IMR-90 (cell line): ENCODE results near the gene JPH4. TPM values are rescaled to one million over a fixed set of nuclear protein-coding genes. Genes with fewer than 3 reads are reported as not detected.

Source experiments
- ATAC-seq: fragments of 200-7000 bp; cut with Tn5 transposase; 2 replicates; pipeline ENCODE4 v1.9.1; 2020; ENCODE audit warnings: low read depth, mild to moderate bottlenecking, moderate library complexity
- BruUV-seq: library from RNA; stranded (reverse); fragments of 400-500 nt; replicated peaks from 2 replicates; lab custom pipeline; 2021; lab: Mats Ljungman, UMichigan
- CTCF ChIA-PET: fragments of 300-600 bp; formaldehyde crosslinking; extraction: SDS; loops from one replicate; lab custom pipeline; 2021; ENCODE audit warnings: antibody characterized with exemption; lab: Yijun Ruan, JAX
- POLR2A ChIA-PET: fragments of 300-600 bp; sonication (Branson Sonifier 250); formaldehyde crosslinking; loops from one replicate; lab custom pipeline; 2022; ENCODE audit warnings: antibody characterized with exemption; ENCODE audit not compliant: unreplicated experiment; lab: Charles Lee
- DNase-seq: peaks from one replicate; pipeline ENCODE4 v3.0.0; 2013
- H2AFZ ChIP-seq: replicated peaks from 2 replicates; pipeline ENCODE3; 2013; ENCODE audit warnings: low read length, mild to moderate bottlenecking; ENCODE audit not compliant: poor library complexity
- H2AK5ac ChIP-seq: 2 replicates; pipeline ENCODE4 v1.6.1; 2013; ENCODE audit warnings: low read depth, low read length, inconsistent platforms
- H2AK9ac ChIP-seq: replicated peaks from 2 replicates; pipeline ENCODE3; 2013; ENCODE audit warnings: mild to moderate bottlenecking, low read depth, low read length, moderate library complexity; ENCODE audit not compliant: poor library complexity
- H2BK120ac ChIP-seq: 2 replicates; pipeline ENCODE4 v1.6.1; 2013; ENCODE audit warnings: low read depth, low read length, inconsistent platforms
- H2BK15ac ChIP-seq: 3 replicates; pipeline ENCODE4 v1.6.1; 2013; ENCODE audit warnings: low read depth, low read length, inconsistent platforms
- H2BK20ac ChIP-seq: 2 replicates; pipeline ENCODE4 v1.6.1; 2013; ENCODE audit warnings: low read depth, mild to moderate bottlenecking, inconsistent platforms, low read length, moderate library complexity
- H2BK5ac ChIP-seq: 2 replicates; pipeline ENCODE4 v1.6.1; 2013; ENCODE audit warnings: mild to moderate bottlenecking, low read depth, low read length, inconsistent platforms; ENCODE audit not compliant: poor library complexity, severe bottlenecking
- H3K14ac ChIP-seq: replicated peaks from 2 replicates; pipeline ENCODE4 v1.6.1; 2013; ENCODE audit warnings: low read depth, low read length, inconsistent platforms
- H3K18ac ChIP-seq: 2 replicates; pipeline ENCODE4 v1.6.1; 2013; ENCODE audit warnings: low read depth, low read length, control low read depth
- H3K23ac ChIP-seq: 2 replicates; pipeline ENCODE4 v1.6.1; 2013; ENCODE audit warnings: low read depth, low read length, inconsistent platforms
- H3K27ac ChIP-seq: 2 replicates; pipeline ENCODE4 v1.5.1; 2013; ENCODE audit warnings: mild to moderate bottlenecking, control low read depth, low read length; ENCODE audit not compliant: insufficient read depth
- H3K27me3 ChIP-seq: 2 replicates; pipeline ENCODE4 v1.6.1; 2013; ENCODE audit warnings: low read length; ENCODE audit not compliant: control insufficient read depth, insufficient read depth
- H3K36me3 ChIP-seq: 2 replicates; pipeline ENCODE4 v1.6.1; 2013; ENCODE audit warnings: low read length, mixed read lengths; ENCODE audit not compliant: control insufficient read depth, insufficient read depth
- H3K4ac ChIP-seq: 2 replicates; pipeline ENCODE4 v1.6.1; 2013; ENCODE audit warnings: low read depth, low read length, inconsistent platforms
- H3K4me1 ChIP-seq: 2 replicates; pipeline ENCODE4 v1.6.1; 2013; ENCODE audit warnings: low read length, mixed read lengths; ENCODE audit not compliant: control insufficient read depth, insufficient read depth
- H3K4me2 ChIP-seq: 2 replicates; pipeline ENCODE4 v1.6.1; 2013; ENCODE audit warnings: low read depth, mild to moderate bottlenecking, control low read depth, low read length, moderate library complexity
- H3K4me3 ChIP-seq: 2 replicates; pipeline ENCODE4 v1.5.1; 2013; ENCODE audit warnings: low read depth, mild to moderate bottlenecking, control low read depth, low read length, moderate library complexity; ENCODE audit not compliant: insufficient read depth
- H3K56ac ChIP-seq: 2 replicates; pipeline ENCODE4 v1.6.1; 2013; ENCODE audit warnings: low read length, inconsistent platforms; ENCODE audit not compliant: insufficient read depth; ENCODE audit errors: extremely low read depth
- H3K79me1 ChIP-seq, 2 experiments: 2 replicates each; pipeline ENCODE4 v1.6.1; 2013; ENCODE audit warnings: low read length in 2 of 2, inconsistent platforms in 1 of 2, low read depth in 1 of 2
- H3K9ac ChIP-seq: 2 replicates; pipeline ENCODE4 v1.6.1; 2013; ENCODE audit warnings: low read depth, low read length, control low read depth
- H3K9me1 ChIP-seq: 2 replicates; pipeline ENCODE4 v1.6.1; 2013; ENCODE audit warnings: low read length, inconsistent platforms; ENCODE audit not compliant: insufficient read depth
- H3K9me3 ChIP-seq: 2 replicates; pipeline ENCODE4 v1.6.1; 2013; ENCODE audit warnings: low read length; ENCODE audit not compliant: control insufficient read depth, insufficient read depth
- H4K20me1 ChIP-seq: 2 replicates; pipeline ENCODE4 v1.6.1; 2013; ENCODE audit warnings: low read length, inconsistent platforms; ENCODE audit not compliant: insufficient read depth
- H4K5ac ChIP-seq: 2 replicates; pipeline ENCODE4 v1.6.1; 2013; ENCODE audit warnings: mild to moderate bottlenecking, low read depth, low read length, control low read depth
- H4K8ac ChIP-seq, 2 experiments: 2 replicates each; pipeline ENCODE4 v1.6.1; 2013; ENCODE audit warnings: low read depth in 2 of 2, low read length in 2 of 2, control low read depth in 1 of 2, inconsistent platforms in 1 of 2
- H4K91ac ChIP-seq: 2 replicates; pipeline ENCODE4 v1.6.1; 2013; ENCODE audit warnings: low read depth, low read length, inconsistent platforms; ENCODE audit not compliant: insufficient read depth
- CEBPB ChIP-seq: IDR thresholded peaks from 2 replicates; pipeline ENCODE4 v1.6.1; 2012; ENCODE audit warnings: low read depth, low read length, improper control_type of control experiment
- CHD1 ChIP-seq: IDR thresholded peaks from 2 replicates; pipeline ENCODE4 v1.6.1; 2012; ENCODE audit warnings: low read depth, low read length, improper control_type of control experiment
- FOS ChIP-seq: fragments of 150-350 bp; IDR thresholded peaks from 2 replicates; pipeline ENCODE4 v1.6.1; 2016; ENCODE audit warnings: low read depth, low read length
- POLR2A ChIP-seq: IDR thresholded peaks from 2 replicates; pipeline ENCODE4 v1.6.1; 2012; ENCODE audit warnings: mild to moderate bottlenecking, low read depth, low read length
- RAD21 ChIP-seq: IDR thresholded peaks from 2 replicates; pipeline ENCODE4 v1.6.1; 2012; ENCODE audit warnings: low read length, improper control_type of control experiment
- WGBS, 2 experiments: methylation state at CpG; one replicate each; pipeline versions ENCODE4 v1.1.5 to v1.1.7; 2013; ENCODE audit warnings: missing lambda C conversion rate in 2 of 2; ENCODE audit not compliant: insufficient read length in 1 of 2; ENCODE audit errors: extremely low coverage in 2 of 2; 5-methylcytosine and 5-hydroxymethylcytosine counted together
- dilution Hi-C: fragments of 300-500 bp; cut with HindIII; formaldehyde crosslinking; loops from one replicate; pipeline ENCODE4 v1.14.3; 2018; ENCODE audit warnings: low sequenced_read_pairs; ENCODE audit not compliant: unreplicated experiment
- in situ Hi-C: fragments of 300-500 bp; cut with MboI; formaldehyde crosslinking; loops from 3 replicates; pipeline ENCODE4 v1.14.3; 2019; ENCODE audit warnings: low sequenced_read_pairs, inconsistent platforms, mixed read lengths
- intact Hi-C: fragments of 100-400 bp; cut with micrococcal nuclease; formaldehyde crosslinking; loops from 2 replicates; pipeline ENCODE4 v1.10.0; 2022
- polyA plus RNA-seq, 3 experiments: library from polyadenylated mRNA; depleted of rRNA; stranded (reverse); fragments of >200 nt; gene quantifications; 2 replicates each; pipeline ENCODE4 v1.2.3, GENCODE V29; 2012; ENCODE audit warnings: low replicate concordance in 1 of 3
- total RNA-seq: library from RNA; depleted of rRNA; stranded (reverse); fragments of >200 nt; gene quantifications from 2 replicates; pipeline ENCODE4 v1.2.3, GENCODE V29; 2012
- TF ChIP-seq, protein P1 (sequence below): conservative IDR thresholded peaks from 2 replicates; pipeline ENCODE4 v1.5.1; 2012; ENCODE audit warnings: mild to moderate bottlenecking, low read depth, low read length, improper control_type of control experiment

JPH4 gene
- total and polyA plus RNA-seq, 2 of the 4 experiments (the other 2 are of a cell fraction): not detected

- Histone ChIP-seq H2AK5ac (no peak overlapping the region; the same call in 1 of the 2 replicates), H3K4ac (peak overlapping the region; percentile 76), H3K27ac (no peak overlapping the region), H3K18ac (no peak overlapping the region), H3K4me3 (peak overlapping the region; percentile 63), H2BK5ac (no peak overlapping the region), H3K56ac (no peak overlapping the region), H3K23ac (peak overlapping the region; percentile 67; the same call in 1 of the 2 replicates), H2AK9ac (peak overlapping the region; percentile 83), H3K36me3 (no peaks in the 10 kb centered on the region; the same call in none of the 2 replicates), H3K14ac (peak overlapping the region; percentile 68; the same call in 1 of the 2 replicates), H3K4me1 (peaks cover 2% of the 10 kb centered on the region; the same call in 1 of the 2 replicates), H3K9ac (peak overlapping the region; percentile 22; the same call in 1 of the 2 replicates), H2BK120ac (peak overlapping the region; percentile 36; the same call in 1 of the 2 replicates), H4K91ac (no peak overlapping the region), H2AFZ (peak overlapping the region; percentile 94), H3K9me3 (no peaks in the 10 kb centered on the region), H3K27me3 (peaks cover 14% of the 10 kb centered on the region; the same call in 1 of the 2 replicates), H2BK15ac (no peak overlapping the region), H2BK20ac (no peak overlapping the region), H4K5ac (peak overlapping the region; percentile 23), H4K8ac (peak overlapping the region; percentile 97 to 98; a peak in 3 of 4 replicates), H3K79me1 (no peaks in the 10 kb centered on the region; a peak in 1 of 4 replicates), H3K4me2 (peak overlapping the region; percentile 92), H3K9me1 (peaks cover 10% of the 10 kb centered on the region; the same call in 1 of the 2 replicates), H4K20me1 (no peaks in the 10 kb centered on the region)
- 24% methylated on average over 3 of the region's 5 CpGs; no CpG with 5 or more reads in 1 of the 2 experiments for WGBS, 2 experiments
- intact Hi-C loops: no loop called here
- in situ Hi-C loops: no loop called here
- DNase-seq (no peak), ATAC-seq (peak; percentile 44)
- dilution Hi-C loops: no loop called here
- CTCF ChIA-PET: interaction anchor here (0.6 kb wide), 1 partner anchor 21 kb away, joined by 3 read pairs; no protein-coding TSS in a partner anchor
- TF ChIP-seq RAD21 (no peak), POLR2A (no peak), FOS (no peak), CHD1 (no peak), CEBPB (no peak)
- TF ChIP-seq, protein P1, sequence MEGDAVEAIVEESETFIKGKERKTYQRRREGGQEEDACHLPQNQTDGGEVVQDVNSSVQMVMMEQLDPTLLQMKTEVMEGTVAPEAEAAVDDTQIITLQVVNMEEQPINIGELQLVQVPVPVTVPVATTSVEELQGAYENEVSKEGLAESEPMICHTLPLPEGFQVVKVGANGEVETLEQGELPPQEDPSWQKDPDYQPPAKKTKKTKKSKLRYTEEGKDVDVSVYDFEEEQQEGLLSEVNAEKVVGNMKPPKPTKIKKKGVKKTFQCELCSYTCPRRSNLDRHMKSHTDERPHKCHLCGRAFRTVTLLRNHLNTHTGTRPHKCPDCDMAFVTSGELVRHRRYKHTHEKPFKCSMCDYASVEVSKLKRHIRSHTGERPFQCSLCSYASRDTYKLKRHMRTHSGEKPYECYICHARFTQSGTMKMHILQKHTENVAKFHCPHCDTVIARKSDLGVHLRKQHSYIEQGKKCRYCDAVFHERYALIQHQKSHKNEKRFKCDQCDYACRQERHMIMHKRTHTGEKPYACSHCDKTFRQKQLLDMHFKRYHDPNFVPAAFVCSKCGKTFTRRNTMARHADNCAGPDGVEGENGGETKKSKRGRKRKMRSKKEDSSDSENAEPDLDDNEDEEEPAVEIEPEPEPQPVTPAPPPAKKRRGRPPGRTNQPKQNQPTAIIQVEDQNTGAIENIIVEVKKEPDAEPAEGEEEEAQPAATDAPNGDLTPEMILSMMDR: 0 out of 2 replicates have a peak, but pooled peaks have one; percentile 16
- POLR2A ChIA-PET: no interaction called here
- BruUV-seq: no TSS peak
Observed at GRCh38 chr14:23566778-23567185, 11.8 kb downstream of the JPH4 start.
